MV-4-11 (cell line): ENCODE data around the gene UBE2L5.

Experiments
- DNase-seq: peaks from one replicate; lab custom pipeline; 2025; lab: John Stamatoyannopoulos, UW

The UBE2L5 gene

DNA sequence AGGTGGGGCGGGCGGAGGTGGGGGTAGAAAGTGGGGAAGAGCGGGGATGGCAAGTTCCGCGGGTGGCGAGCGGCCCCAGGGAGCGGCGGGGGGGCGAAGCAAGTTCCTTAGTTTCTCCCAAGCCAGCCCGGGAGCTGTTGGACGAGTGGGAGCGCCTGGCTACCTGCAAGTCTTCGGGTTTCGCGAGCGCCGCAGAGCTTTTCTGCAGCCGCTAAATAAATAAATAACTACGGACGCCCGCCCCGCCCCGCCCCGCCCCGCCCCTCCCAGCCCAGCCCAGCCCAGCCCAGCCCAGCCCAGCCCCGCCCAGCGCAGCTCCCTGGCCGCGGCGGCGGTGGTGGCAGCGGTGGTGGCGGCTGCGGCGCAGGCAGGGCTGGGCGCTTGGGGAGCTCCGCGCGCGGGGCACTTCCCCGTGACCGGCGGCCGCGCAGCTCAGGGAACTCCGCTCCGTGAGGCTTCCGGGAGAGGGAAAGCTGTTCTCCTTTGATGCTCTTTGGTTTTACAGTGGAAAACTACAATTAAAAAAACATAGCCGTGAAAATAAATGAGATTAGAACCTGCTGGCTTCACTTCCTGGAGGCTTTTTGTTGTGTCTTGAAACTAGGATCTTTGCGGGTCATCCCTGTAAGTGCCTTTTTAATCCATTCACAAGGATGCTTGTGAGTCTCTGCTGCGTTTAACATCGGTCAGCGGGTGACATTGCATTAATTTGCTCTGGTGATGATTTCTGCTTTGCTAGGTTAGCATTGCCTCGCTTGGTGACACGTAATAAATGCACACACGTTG, at the start of gene UBE2L5:
UBE2L5 (plus strand) TSS at position 440 of the 786 bp plus-strand sequence. CDS start 5,498 bp downstream, outside the sequence.
- peak; percentile 46 for DNase-seq

DNA sequence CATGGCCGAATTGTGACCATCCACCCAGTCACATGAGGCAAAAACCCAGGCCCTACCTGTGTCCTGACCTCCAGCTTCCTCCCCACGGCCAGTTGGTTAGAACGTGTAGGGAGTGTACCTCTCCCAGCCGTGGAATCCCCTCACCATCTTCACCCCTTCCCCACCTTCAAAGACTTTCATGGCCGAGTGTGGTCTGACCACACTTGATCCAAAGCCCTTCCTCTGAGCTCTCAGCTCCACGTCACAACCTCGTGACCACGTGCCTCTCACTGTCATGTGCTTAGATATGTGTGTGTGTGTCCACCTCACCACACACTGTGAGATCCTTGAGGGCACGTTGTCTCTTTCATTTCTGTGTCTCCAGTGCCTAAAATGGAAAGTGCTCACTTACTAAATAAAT, 48.6 kb upstream of the UBE2L5 start:
- peak; percentile 34 for DNase-seq

DNA sequence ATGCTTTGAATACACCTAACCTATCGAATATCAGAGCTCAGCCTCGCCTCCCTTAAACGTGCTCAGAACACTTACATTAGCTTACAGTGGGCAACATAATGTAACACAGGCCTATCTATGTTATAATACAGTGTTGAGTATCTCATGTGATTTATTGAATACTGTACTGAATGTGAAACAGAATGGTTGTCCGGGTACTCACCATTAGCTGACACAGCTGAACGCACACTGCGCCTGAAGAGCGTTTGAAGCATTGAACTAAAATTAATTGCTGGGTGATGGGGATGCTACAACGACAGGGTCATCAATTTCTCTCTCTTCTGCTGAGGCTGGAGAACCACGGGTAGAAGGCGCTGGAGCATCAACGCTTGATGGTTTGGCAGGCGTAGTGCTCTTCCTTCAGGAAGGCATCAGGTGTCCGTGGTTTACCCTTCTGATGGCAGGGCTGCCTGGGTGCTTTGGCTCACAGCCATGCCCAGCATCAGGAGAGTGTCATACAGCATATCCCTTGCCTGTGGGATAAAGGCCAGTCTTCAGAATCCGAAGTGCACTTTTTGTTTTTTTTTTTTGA, 46.9 kb upstream of the UBE2L5 start:
- DNase-seq = peak; percentile 16

DNA sequence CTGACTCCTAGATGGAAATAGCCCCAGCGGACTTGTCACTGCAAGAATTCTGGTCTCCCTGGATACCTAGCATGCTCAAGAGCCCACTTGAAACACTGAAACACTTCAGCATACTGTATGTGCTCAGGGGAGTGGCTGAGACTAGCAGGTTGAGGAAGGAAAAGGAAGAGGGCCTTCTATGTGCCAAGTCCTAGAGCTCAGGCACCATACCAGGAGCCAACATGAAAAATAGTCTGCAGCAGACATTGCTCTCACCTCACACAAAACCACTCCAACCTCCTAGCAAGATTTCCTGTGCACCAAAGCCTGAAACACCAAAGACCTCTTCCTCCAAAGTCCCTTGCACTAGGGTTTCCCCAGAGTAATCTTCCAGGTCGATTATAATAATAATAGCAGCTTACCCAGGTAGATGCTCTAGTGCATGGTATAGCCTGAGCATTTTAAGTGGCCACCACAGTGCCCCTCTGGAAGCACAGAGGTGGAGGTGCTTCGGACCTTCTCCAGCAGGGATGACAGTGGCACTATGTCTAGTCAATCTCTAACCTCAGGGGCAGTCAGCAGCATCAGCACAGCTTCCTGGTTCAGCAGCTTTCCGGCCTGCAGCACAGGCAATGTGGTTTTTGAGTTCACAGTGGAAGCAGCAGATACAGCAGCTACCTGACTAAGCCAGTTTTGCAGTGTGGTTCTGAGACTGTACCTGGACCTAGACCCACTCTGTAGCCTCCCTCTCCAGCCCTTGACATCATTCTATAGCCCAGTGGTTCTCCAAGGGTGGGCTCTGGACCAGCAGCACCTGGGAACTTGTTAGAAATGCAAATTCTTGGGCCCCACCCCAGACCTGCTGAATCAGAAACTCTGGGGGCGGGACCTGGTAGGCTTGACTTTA, 45.6 kb upstream of the UBE2L5 start:
- peak; percentile 27 for DNase-seq

DNA sequence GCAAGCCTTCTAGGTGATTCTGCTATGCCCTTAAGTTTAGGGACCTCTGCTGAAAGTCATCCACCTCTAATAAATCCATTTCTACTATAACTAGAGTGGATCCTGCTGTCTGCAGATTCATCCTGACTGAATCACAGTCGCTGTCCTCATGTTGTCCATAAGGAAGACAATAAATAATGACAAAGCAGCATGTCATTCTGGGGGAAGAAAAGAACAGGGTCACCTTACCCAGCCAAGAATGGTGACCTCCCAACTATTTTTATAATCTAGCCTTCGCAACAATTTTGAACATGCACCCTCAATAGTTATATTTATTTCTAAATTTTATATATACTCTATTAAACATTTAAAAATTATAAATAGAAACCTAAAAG, 45.0 kb upstream of the UBE2L5 start:
- no peak for DNase-seq

DNA sequence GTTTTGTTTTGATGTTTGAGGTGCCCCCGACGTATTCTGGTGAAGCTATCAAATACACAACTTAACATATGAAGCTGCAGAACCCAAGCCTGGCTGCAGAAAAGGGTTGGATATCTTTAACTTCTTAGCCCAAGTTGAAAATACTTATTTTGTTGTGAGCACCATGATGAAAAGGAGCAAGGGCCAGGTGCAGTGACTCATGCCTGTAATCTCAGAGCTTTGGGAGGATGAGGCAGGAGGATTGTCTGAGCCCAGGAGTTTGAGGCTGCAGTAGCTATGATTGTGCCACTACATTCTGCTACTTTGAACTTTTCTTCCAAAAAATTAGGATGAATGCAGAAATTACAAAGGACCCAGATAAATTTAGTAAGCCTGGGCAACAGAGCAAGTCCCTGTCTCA, 44.1 kb upstream of the UBE2L5 start:
- no peak for DNase-seq

DNA sequence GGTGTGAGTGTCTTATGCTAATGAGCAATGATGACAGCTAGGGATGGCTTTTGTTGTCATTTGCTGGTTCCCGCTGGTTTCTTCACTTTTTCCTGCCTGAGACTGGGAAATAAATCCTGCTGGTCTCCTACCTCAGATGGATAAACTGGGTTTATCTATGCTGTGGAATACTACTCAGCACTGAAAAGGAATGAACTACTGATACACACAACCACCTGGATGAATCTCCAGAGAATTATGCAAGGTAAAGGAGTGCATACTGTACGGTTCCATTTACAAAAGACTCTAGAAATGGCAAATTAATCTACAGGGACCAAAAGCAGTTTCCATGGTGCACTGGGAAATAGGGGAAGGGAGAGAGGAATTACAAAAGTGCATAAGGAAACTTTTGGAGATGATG, 41.2 kb upstream of the UBE2L5 start:
- DNase-seq = no peak

DNA sequence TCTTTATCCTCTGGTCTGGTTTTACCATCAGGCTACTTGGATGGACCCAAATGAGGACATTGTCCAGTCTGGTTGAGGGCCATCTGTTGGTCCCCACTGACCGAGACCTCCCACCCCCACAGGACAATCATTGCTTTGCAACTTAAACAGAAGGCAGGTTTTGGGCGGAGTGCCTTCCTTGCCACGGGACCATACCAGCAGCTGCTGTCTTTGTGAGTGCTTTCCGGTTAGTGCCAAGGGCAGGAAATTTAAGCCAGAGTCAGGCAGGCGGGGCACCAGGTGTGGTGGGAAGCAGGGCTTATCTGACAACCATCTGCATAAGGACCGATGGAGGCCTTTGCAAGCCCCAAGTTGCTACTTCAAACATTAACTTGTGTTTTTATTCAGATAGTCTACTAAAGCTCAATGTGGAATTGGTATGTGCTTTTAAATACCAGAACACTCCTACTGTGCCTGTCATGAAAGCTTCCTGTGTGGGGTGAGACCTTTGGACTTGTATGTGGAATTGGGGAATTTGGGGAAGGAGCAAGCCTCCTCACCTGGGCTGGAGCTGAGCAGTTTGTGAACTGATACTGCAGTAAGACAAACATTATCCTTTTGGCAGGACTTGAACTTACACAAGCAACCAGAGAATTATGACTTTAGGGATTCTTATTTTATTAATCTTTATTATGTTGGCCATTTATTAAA, 39.3 kb upstream of the UBE2L5 start:
- DNase-seq = no peak

DNA sequence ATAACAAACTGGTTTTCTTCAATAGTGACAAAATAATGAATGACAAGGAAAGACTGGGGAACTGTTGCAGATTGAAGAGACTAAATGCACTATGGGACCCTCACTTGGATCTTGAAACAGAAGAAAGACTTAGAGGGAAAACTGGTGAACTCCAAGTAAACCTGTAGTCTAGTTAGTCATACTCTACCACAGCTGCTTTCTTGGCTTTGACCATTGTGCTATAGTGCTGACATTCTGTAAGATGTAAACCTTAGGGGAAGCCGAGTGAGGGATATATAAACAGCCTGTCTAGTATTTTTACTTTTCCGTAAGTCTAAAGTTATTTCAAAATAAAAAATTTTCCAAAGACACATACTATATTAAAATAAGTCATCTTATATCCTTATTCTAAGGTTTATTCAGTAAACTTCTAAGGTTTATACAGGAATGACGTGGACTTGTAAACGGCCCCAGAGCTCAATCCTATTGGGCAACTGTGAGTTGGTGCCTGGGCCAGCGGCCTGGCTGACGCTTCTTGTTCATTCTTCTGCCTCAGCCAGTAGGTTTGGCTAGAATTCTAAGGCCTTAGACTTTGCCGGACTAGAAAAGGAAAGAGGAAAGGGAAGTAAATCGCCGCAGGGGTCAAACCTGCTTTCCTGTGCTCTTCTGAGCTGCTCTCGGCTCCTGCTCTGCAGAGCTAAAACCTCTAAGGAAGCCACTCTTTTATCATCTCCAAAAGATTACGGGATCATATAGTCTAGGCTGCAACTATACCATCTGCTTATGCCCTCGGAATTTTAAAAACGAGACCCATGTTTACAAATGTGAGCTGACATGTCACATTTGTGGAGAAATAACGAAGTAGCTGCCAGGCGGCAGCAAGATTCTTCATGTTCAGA, 33.6 kb upstream of the UBE2L5 start:
- DNase-seq = peak; percentile 38

DNA sequence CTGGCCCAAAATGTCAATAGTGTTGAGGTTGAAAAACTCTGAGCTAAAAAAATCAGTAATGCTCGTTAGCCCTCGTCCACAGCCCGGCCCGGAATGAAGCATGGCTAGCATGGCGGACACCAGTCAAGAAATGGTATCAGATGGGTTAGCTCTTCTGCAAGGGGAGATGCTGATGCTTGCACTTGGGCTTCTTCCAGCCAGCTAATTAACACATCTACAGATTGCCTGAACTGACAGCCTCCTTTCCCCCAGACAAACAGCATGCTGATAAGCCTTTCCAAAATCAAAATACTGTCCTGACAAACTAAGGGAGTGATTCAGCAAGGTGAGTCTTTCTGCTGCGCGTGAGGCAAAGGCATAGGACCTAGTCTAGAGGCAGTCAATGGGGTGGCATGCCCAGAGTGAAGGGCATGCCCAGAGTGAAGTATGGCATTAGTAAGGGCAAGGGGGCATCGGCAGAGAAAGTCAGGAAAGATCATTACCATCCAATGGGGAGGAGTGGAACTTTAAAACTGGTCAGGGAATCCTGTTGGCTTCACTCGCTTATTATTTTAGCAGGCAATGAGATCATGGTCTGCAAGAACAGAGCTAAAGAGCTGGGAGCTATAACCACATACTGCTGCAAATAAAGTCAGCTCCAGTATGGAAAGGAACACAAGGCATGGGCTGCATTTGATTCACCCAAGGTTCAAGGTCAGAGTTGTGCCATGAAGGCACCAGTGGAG, 30.2 kb upstream of the UBE2L5 start:
- DNase-seq = no peak

DNA sequence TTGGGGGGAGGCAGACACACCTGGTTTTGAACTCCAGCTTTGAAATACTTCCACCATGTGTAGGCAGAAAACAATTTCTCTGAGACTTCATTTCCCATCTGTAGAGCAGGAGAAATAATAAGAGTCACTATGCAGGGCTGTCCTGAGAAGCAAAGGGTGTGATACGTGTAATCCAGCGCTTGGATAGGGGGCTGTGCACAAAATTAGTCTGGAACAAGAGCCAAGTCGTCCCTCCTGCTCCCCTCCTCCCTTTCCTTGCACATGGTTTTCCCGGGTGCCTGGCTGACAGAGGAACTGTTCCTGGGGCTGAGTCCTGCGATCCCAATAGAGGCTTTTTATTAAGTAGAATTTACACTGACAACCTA, 29.6 kb upstream of the UBE2L5 start:
- DNase-seq = no peak

DNA sequence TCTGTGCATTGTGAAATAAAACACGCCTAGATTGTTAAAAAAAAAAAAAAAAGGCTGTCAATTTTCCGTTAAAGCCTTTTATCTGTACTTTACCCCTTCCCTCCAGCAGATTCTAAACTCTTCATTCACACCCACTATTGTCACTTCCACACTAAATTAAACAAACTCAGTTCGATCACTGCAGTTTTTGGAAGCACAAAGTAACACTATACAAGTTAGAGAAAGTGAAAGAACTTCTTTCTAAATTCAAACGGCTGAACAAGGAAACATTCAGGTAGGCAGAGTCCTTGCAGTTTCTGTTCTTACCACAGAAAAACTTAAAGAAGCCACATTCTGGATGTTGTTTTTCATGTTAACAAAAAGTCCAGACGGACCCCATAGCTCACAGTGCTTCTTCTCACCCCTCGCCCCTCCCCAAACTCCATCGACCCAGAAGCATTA, 27.5 kb upstream of the UBE2L5 start:
- DNase-seq = peak; percentile 37

DNA sequence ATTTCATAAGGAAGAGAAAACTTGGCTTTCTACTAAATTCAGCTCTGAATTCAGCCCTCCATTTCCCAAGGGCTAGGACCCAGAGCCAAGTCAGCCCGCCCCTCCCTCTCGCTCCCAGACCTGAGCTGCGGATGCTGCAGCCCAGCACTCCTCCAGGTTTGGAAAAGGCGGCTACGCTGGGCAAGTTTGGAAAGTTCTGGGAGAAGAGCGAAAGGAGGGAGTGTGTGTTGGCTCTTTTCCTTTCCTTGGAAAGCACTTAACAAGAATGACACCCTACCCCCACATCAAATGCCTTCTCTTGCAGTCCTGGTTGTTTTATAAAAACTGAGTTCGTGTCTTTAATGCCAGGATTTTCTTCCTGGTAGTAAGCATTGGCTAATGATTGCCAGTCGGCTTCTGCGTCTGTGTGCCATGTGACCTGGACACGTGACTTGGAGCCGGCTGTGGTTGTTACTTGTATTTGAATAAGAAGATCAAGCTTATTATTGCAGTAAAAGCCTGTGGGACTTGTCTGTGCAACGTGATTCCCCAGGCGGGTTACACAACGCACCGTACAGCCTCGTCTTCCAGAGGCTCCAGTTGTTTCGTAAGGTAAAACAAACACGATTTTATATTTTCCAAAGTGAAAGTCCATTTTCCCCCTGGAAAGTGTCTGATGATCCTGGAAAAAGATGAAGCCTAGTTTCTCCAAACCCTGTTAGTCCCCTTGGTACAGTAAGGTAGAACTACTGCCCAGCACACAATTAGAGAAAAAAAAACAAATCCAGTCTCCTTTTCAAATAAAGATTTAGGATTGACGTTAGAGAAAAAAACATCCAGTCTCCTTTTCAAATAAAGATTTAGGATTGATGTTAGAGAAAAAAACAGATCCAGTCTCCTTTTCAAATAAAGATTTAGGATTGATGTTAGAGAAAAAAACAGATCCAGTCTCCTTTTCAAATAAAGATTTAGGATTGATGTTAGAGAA, 26.8 kb upstream of the UBE2L5 start:
- peak; percentile 88 for DNase-seq

DNA sequence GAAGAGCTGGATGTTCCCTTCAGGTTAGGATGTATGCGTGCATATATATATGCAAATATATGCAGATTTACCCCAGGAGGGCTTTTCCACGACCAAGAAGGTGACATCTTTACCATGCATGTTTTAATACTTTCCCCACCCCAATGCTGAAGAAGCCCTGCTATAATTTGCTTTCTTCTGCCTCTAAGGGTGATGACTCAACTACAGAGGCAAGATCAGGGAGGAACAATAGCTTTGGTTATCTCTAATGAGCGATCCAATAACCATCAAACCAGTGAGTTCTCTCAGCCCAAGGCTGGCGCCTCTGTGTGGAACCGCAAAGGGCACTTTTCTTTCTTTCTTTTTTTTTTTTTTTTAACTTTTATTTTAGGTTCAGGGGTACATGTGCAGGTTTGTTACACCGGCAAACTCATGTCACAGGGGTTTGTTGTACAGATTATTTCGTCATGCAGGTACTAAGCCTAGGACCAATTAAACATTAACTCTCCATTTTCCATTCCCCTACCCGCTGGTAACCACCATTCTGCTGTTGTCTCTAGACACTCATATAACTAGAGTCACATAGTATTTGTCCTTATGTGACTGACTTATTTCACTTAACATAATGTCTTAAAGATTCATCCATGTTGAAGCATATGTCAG, 25.7 kb upstream of the UBE2L5 start:
- no peak for DNase-seq

DNA sequence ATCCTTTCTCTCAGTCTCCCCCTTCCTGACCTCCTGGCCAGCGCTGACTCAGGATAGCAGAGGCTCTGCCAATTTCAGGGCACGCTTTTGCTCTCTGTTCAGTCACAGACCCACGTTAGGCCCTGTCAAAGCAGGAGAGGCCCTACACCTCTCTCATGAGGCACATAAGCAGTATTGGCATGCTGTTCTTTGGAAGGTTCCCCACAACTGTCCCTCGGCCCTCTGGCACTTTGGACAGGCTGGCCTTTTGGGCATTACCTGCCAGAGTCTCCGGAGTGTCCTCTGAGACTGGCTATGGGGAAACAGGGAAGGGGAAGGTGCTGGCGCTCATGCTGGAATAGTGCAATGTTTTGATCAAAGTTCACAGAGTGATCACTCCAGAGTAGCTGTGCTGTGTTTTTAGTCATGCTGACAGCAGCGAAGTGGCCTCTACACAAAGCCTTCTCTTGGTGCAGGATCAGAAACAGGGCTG, 23.7 kb upstream of the UBE2L5 start:
- DNase-seq = no peak

DNA sequence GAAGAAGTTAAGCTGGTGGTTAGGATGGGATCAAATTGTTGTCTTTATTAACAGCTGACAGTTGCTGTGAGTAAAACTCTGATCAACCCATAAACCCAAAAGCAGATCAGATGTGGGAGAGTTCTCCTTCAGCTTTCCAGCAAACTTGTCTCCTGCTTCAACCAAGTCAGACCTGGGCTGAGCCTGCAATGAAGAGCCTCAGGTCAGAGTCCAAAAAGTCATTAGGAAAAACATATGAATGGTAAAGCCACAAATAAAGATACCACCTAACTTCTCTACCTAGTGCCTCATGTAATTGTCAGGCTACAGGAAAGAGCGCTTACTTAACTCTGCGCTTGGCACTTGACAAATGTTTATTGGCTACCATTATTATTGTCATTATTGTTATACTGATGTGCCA, 21.9 kb upstream of the UBE2L5 start:
- DNase-seq = no peak

DNA sequence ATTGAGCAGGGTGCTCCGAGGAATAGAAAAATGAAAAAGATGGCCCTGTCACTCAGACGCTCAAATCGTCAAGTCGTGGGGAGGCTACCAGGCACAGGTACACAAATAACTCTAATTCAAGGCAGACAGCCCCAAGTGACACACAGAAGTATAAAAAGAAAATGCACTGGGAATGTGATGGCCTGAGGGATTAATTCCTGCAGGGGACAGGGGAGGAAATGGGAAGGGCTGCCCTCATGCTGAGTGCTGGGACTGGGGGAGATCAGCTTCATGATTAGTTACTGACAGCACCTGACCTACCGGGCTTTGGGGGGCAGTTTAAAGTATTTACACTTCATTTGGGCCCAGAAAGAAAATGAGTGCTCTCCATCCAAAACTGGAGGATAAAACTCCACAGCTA, 20.9 kb upstream of the UBE2L5 start:
- no peak for DNase-seq

DNA sequence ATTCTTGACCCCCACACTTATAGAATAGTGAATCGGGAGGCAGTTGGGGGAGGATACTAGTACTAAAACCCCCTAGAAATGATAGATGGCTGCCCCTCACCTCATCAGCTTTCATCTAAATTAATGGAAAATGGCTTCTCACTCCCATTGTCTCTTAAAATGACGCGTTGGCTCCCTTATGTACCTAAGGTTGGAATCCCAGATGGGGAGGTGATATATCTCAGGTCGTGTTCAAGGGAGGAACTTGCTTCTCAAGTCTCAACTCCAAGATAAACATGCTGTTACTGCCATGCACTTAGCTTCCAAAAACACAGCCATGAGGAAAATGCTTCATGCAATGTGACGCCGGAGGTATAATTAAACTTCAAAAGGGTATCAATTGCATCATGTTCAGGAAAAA, 18.8 kb upstream of the UBE2L5 start:
- no peak for DNase-seq

DNA sequence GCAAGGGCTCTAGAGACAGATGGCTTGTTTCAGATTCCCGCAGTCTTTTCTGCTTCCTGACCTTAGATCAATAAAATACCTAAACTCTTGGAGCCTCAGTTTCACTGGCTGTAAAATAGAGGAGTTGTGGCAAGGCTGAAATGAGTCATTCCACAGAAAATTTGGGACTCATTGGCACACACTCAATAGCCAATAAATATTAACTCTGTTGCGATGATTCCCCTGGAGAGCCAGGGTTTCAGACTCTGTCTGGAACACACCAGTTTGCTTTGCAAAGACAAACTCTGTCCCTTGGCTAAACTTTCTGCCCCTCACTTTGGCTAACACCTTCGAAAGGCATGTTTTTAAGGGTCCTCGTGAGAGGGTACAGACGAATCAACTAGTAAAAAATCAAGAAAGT, 18.1 kb upstream of the UBE2L5 start:
- DNase-seq = no peak
